H54 (cell line): Measurements from ENCODE around the gene VPS33A.
"Not testable (repeated sequence)": the region's sequence is repeated elsewhere in the genome, so short reads cannot be mapped to it uniquely, and the experiment has no call there.

Experiments
- DNase-seq: peaks from one replicate; pipeline ENCODE4 v3.0.0; 2011; ENCODE audit warnings: low spot score, mixed read lengths; ENCODE audit not compliant: insufficient read length
- FAIRE-seq: peaks from 3 replicates; lab custom pipeline; 2011; peaks lifted over from hg19 to GRCh38; lab: Jason Lieb, UNC
- POLR2A ChIP-seq: IDR thresholded peaks from 2 replicates; pipeline ENCODE4 v1.6.1; 2011; ENCODE audit warnings: low read depth, mild to moderate bottlenecking, low read length

The VPS33A gene

GRCh38 chr12:122283680-122284079 lies 17.4 kb upstream of the VPS33A start:
- FAIRE-seq (no peak), DNase-seq (no peak)
- no peak for TF ChIP-seq POLR2A

- TF ChIP-seq POLR2A, result no peak
- DNase-seq, result no peak
- peak; percentile 90 for FAIRE-seq
Measured at GRCh38 chr12:122282061-122282460, 15.8 kb upstream of the VPS33A start.

DNA sequence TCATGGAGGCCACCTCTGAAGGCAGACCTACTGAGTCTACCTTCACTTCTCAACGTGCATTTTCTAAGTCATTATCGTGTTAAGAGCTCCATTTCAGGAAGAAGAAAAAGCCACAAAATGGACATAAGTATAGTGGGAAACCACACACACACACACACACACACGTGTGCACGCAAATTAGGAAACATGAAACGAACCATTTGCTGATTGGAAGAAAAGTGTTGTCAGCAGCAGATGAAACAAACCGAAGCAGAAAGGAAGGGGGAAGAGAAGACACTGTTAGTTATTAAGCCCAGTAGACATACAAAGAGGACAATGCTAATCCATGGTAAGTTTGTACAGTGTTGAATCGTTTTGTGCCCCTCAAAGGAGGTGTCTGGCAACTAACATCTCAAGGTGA lies 9.9 kb upstream of the VPS33A start:
- TF ChIP-seq POLR2A, result no peak
- DNase-seq (no peak), FAIRE-seq (no peak)

DNA sequence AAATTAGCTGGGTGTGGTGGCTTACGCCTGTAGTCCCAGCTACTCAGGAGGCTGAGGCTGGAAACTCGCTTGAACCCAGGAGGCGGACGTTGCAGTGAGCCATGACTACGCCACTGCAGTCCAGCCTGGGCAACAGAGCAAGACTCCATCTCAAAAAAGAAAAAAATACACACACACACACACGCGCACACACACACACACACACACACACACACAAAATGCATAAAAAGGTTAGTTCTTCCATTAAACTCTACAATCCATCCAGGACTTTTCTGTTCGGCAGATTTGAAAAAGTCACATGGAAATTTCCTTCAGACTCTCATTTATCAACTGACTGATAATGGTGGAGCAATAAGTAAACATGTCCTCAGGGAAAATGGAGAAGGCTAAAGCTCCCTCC lies 9.2 kb upstream of the VPS33A start:
- FAIRE-seq, result no peak
- TF ChIP-seq POLR2A, result no peak
- no peak for DNase-seq

DNA sequence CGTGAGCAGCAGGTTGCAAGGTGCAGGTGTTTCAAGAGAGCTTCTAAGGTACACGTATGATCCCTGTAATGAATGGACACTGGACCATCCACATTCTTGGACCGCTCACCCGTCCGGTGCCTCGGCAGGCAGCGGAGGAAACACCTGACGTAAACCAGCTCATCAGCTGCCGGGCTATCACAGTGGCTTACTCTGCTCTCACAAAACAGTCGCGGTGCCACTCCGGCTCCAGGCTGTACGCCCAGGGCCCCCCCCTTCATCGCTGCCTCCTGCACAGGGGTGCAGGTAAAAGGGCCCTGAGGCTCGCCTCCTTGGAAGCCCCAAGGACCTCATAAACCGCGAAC lies 436 bp downstream of the VPS33A start:
- no peak for TF ChIP-seq POLR2A
- DNase-seq (peak; percentile 42), FAIRE-seq (no peak)

DNA sequence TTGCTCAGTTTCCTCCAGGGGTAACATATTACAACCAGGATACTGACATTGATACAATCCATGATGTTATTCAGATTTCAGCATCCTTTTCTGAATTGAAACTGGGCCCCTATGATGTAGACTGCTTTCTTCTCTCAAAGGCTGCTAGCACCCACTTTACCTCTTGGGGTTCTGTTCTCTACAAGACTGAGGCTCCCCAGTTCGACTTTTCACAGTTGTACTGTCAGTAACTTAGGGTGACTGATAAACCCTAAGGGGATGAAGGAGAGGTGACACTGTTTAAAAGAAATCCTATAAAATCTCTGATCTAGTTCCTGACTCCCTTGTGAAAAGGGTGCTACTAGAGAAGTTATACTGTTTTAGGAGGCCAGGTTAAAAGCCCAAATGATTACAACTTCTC lies 818 bp downstream of the VPS33A start:
- no peak for FAIRE-seq
- TF ChIP-seq POLR2A, result no peak

DNA sequence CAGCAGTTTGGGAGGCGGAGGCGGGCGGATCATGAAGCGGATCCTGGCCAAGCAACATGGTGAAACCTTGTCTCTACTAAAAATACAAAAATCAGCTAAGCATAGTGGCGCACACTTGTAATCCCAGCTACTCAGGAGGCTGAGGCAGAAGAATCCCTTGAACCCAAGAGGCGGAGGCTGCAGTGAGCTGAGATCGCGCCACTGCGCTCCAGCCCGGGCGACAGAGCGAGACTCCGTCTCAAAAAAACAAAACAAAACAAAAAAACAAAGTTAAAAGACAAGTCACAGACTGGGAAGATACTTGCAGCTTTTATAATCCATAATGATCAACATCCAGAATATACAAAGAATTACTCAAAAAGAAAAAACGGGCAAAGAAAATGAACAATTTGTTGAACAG lies 5.6 kb downstream of the VPS33A start:
- DNase-seq, FAIRE-seq: not testable (repeated sequence)

More for the DNA sequence above, 818 bp downstream of the VPS33A start:
- DNase-seq, result no peak

- DNase-seq, FAIRE-seq: not testable (repeated sequence)
Measured at GRCh38 chr12:122258939-122259338, 7.4 kb downstream of the VPS33A start.

- FAIRE-seq, DNase-seq: not testable (repeated sequence)
Measured at GRCh38 chr12:122258462-122258861, 7.8 kb downstream of the VPS33A start.

DNA sequence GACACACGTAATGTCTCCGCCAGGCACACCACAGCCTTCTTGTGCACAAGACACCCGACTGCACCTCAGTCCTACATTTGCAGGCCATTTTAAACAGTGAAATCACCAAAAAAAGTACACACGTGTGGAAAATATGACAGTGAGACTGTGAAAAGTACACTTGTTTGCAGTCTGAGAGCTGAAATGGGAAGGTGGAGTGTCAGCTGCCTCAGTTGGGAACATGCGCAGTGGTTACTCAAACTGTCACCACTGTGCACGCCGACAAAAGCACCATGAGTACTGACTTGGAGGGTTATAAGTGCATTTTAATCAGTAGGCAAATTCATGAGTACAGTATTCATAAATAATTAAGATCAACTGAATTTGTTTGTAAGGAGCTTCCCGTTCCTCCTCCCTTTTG lies 15.8 kb downstream of the VPS33A start:
- TF ChIP-seq POLR2A, result no peak
- DNase-seq (no peak), FAIRE-seq (no peak)

- DNase-seq (no peak), FAIRE-seq (no peak)
- TF ChIP-seq POLR2A, result no peak
Measured at GRCh38 chr12:122250047-122250446, 16.2 kb downstream of the VPS33A start.

- no peak for TF ChIP-seq POLR2A
- FAIRE-seq (no peak), DNase-seq (no peak)
Measured at GRCh38 chr12:122245553-122245952, 20.7 kb downstream of the VPS33A start.

- DNase-seq (no peak), FAIRE-seq (no peak)
- no peak for TF ChIP-seq POLR2A
Measured at GRCh38 chr12:122244565-122245371, 21.5 kb downstream of the VPS33A start.

DNA sequence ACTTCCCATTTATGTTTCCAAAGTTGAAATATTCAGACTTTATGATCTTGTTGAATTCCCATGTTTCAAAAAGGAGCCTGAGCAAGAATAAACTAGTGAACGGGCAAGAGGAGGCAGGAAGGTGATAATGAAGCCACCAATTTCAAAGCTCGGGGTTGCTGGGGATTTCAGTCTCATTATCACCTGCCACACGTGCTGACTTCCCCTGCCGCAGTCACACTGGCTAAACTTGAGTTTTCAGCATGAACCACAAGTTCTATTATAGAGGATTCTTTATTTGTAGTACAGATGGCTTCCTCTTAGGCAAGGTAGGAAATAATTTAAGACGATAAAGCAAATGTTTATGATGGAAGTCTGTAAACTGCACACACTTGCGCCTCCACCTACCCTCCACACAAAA lies 22.3 kb downstream of the VPS33A start:
- TF ChIP-seq POLR2A, result no peak
- no peak for FAIRE-seq

DNA sequence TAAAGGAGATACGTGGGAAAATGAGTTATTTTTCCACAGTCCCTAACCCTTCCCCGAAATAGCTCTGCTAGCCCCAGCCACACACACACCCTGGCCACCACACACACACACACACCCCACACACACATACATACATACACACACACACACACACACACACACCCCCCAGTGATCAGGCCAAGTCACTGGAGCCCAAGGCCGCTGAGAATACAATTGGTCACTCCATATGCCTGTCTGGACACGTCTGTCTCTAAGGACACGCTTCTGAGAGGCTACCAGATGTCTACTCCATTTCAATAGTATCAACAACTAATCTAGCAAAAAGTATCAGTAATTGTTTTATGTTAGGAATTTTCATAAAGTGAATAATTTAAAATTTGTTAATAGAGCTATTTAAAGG lies 27.4 kb downstream of the VPS33A start:
- no peak for TF ChIP-seq POLR2A
- no peak for FAIRE-seq

More for the DNA sequence above, 22.3 kb downstream of the VPS33A start:
- no peak for DNase-seq

More for the DNA sequence above, 27.4 kb downstream of the VPS33A start:
- DNase-seq, result no peak
